Astrocyte of the cerebellum (primary cell): ENCODE results near the gene VWA3B.

Source experiments
- DNase-seq: peaks from one replicate; pipeline ENCODE4 v3.0.0-alpha.2; 2011; ENCODE audit warnings: low read depth
- H3K4me3 ChIP-seq: 2 replicates; pipeline ENCODE4 v1.5.1; 2011; ENCODE audit warnings: mild to moderate bottlenecking, low read depth, low read length, moderate library complexity
- CTCF ChIP-seq: IDR thresholded peaks from 2 replicates; pipeline ENCODE4 v1.5.1; 2012; ENCODE audit warnings: low read length, low read depth, moderate library complexity, mild to moderate bottlenecking; ENCODE audit errors: missing control alignments
- in situ Hi-C: cut with HindIII; loops from 2 replicates; pipeline ENCODE4 v1.10.0; 2017; ENCODE audit warnings: low sequenced_read_pairs

The VWA3B gene

GRCh38 chr2:98114643-98115330 is 27.8 kb downstream of the VWA3B start:
- no peak overlapping the region for H3K4me3 ChIP-seq
- in situ Hi-C loops, result no loop called here
- DNase-seq, result no peak
- TF ChIP-seq CTCF, result no peak

GRCh38 chr2:98118161-98118560 is 31.2 kb downstream of the VWA3B start:
- no peak for TF ChIP-seq CTCF
- H3K4me3 ChIP-seq, result no peak overlapping the region
- in situ Hi-C loops, result no loop called here
- DNase-seq, result peak; percentile 76

GRCh38 chr2:98118852-98119251 is 31.9 kb downstream of the VWA3B start:
- H3K4me3 ChIP-seq, result no peak overlapping the region
- in situ Hi-C loops, result no loop called here
- TF ChIP-seq CTCF, result no peak
- no peak for DNase-seq

GRCh38 chr2:98121149-98121548 is 34.2 kb downstream of the VWA3B start:
- in situ Hi-C loops, result loop anchor here (5.0 kb wide), 1 partner anchor 34 kb away; the partner anchor contains the start of gene VWA3B
- DNase-seq, result no peak

GRCh38 chr2:98122524-98122923 is 35.6 kb downstream of the VWA3B start:
- in situ Hi-C loops, result loop anchor here (5.0 kb wide), 1 partner anchor 35 kb away; the partner anchor contains the start of gene VWA3B
- DNase-seq, result no peak
- TF ChIP-seq CTCF, result no peak
- H3K4me3 ChIP-seq, result no peak overlapping the region

More at GRCh38 chr2:98121149-98121548, 34.2 kb downstream of the VWA3B start:
- TF ChIP-seq CTCF, result no peak
- H3K4me3 ChIP-seq, result no peak overlapping the region

- H3K4me3 ChIP-seq, result no peak overlapping the region
- no peak for DNase-seq
- TF ChIP-seq CTCF, result no peak
- in situ Hi-C loops, result loop anchor here (5.0 kb wide), 1 partner anchor 36 kb away; the partner anchor contains the start of gene VWA3B
Measured at GRCh38 chr2:98123286-98123685, 36.3 kb downstream of the VWA3B start.
